GM12864 (cell line): ENCODE measurements around the gene OPA3.
"Not testable (repeated sequence)": the region's sequence is repeated elsewhere in the genome, so short reads cannot be mapped to it uniquely, and the experiment has no call there.

Experiments
- DNase-seq: peaks from one replicate; pipeline ENCODE4 v3.0.0-alpha.2; 2011; ENCODE audit warnings: low read depth
- H3K4me3 ChIP-seq: 2 replicates; pipeline ENCODE4 v1.5.1; 2011; ENCODE audit warnings: mild to moderate bottlenecking, low read depth, low read length, control low read depth
- TF ChIP-seq, protein P1 (sequence below): IDR thresholded peaks from 2 replicates; pipeline ENCODE4 v1.5.1; 2011; ENCODE audit warnings: low read depth, mild to moderate bottlenecking, moderate library complexity, low read length, control low read depth, inconsistent platforms; ENCODE audit errors: missing control alignments

The OPA3 gene

DNA sequence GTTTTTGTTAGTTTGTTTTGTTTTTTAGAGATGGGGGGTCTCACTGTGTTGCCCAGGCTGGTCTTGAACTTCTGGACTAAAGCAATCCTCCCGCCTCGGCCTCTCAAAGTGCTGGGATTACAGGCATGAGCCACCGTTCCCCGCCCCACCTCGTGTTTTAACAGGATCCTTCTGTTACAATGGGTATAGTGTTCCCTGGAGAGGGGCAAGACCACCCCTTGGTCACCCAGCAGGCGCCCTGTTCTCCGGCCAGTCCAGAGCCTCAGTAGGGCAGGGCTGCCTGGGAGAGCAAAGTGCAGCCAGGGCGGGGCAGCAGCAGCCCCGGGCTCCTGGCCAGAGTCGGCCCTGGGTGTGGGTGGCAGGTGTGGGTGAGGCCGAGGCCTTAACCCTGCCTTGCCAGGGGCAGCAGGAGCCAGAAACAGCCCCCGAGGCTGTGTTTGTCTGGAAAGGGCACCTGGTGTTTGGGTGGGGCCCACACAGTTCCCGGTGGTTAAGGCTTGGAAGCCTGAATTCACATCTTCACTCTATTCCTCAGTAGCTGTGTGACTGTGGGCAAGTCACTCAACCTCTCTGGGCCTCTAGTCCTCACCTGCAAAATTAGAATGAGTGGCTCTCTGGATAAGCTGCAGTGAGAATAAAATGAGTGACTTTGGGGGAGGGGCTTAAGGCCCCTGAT, 70.1 kb downstream of the OPA3 start:
- H3K4me3 ChIP-seq: no peak overlapping the region
- DNase-seq: no peak
- TF ChIP-seq, protein P1, sequence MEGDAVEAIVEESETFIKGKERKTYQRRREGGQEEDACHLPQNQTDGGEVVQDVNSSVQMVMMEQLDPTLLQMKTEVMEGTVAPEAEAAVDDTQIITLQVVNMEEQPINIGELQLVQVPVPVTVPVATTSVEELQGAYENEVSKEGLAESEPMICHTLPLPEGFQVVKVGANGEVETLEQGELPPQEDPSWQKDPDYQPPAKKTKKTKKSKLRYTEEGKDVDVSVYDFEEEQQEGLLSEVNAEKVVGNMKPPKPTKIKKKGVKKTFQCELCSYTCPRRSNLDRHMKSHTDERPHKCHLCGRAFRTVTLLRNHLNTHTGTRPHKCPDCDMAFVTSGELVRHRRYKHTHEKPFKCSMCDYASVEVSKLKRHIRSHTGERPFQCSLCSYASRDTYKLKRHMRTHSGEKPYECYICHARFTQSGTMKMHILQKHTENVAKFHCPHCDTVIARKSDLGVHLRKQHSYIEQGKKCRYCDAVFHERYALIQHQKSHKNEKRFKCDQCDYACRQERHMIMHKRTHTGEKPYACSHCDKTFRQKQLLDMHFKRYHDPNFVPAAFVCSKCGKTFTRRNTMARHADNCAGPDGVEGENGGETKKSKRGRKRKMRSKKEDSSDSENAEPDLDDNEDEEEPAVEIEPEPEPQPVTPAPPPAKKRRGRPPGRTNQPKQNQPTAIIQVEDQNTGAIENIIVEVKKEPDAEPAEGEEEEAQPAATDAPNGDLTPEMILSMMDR: no peak

DNA sequence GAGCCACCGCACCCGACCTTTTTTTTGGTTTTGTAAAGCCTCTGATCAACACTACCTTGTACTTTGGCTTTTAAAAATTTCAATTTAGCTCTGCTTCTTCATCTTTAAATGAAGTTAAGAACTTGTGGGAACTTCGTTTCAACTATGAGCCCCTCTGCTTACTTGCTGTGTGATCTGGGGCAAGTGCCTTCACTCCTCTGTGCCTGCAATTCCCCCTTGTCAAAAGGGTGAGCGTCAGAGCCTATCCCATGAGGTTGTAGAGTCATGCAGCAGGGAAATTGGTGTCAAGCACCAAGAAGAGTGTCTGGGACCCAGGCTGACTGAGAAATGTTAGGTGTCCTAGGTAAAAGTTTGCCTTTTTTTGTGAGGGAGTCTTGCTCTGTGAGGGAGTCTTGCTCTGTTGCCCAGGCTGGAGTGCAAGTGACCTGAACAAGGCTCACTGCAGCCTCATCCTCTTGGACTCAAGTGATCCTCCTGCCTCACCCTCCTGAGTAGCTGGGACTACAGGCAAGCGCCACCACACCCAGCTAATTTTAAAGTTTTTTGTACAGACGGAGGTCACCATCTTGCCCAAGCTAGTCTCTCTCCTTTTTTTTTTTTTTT, 71.6 kb downstream of the OPA3 start:
- TF ChIP-seq, protein P1: no peak
- DNase-seq: no peak
- H3K4me3 ChIP-seq: peak overlapping the region; percentile 1

DNA sequence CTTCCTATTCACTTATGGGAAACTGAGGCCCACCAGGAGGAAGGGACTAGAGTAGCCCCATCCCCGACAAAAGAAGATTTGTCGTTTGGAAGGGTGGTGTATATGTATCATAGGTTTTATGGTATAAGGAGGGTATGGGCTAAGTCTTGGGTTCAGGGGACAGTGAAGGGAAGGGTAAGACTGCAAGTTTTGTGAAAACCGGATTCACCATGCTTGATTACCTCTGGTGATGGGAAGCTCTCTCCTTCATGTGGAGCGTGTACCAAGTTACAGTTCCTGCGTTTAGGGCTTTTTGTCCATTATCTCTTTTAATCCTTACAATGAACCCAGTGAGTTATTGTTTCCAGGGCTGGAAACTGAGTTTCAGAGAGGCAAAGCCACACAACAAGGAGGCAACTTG, 73.5 kb downstream of the OPA3 start:
- TF ChIP-seq, protein P1: no peak
- H3K4me3 ChIP-seq: no peak overlapping the region
- no peak for DNase-seq

DNA sequence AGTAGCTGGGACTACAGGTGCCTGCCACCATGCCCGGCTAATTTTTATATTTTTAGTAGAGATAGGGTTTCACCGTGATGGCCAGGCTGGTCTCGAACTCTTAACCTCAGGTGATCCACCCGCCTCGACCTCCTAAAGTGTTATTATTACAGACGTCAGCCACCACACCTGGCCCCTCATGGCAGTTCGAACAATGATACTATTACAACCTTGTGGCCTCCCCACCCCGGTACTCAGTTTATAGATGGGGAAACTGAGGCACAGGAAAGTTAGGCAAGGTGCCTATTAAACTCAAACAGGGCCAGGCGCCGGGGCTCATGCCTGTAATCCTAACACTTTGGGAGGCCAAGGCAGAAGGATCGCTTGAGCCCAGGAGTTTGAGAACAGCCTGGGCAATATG, 74.2 kb downstream of the OPA3 start:
- DNase-seq: not testable (repeated sequence)
- peak overlapping the region; percentile 94; the same call in 1 of the 2 replicates for H3K4me3 ChIP-seq

DNA sequence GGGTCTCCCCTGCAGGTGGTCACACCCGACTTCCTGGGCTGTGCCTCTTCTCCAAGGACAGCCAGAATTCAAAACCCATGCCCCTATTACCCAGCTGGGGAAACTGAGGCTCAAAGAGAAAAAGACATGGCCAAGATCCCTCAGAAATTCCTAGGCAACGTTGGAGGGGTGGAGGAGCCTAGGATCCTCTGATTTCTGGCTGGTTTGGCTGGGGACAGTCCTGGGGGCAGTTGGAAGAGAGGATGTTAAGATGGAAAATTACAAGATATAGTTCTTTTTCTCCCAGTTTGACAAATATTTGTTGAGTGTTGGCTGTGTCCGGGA, 74.9 kb downstream of the OPA3 start:
- DNase-seq: no peak
- peak overlapping the region; percentile 94 for H3K4me3 ChIP-seq
- TF ChIP-seq, protein P1: no peak

DNA sequence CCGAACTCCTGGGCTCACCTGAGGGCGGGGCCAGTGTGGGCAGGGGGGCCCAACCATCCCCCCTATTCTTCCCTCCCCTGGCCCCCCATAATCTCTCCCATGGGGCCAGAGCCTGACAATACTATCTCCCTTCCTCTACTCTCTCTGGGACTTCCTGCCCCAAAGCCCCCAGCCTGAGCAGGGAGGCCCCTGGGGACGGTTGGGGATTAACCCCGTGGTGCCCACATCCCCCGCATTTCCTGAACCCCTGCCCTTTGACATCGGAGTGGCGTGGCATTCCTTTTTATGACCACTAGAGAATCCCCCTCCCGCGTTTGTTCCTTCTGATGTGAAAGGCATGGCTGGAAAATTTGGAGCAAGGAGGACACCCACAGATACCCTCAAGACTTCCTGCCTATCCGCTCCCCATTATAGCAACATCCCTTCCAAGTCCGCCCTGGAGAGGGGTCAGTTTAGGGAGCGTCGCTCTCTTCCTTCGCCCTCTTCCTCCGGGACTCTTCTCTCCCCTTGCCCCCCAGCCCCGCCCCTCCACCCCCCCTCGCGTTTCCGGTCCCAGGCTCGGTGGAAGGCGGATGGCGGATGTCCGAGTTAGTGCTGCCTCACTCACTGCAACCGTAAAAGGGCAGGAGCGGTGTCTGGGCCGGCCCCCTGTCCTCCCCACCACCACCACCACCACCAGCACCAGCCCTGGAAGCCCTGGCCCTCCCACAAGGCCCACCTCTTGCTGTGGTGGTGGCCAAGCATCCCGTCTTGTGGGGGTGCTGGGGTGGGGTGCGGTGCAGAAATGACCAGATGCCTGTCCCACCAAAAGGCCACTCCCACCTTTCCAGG, 75.5 kb downstream of the OPA3 start:
- TF ChIP-seq, protein P1: peak; percentile 25
- H3K4me3 ChIP-seq: peak overlapping the region; percentile 94
- DNase-seq: peak; percentile 46

DNA sequence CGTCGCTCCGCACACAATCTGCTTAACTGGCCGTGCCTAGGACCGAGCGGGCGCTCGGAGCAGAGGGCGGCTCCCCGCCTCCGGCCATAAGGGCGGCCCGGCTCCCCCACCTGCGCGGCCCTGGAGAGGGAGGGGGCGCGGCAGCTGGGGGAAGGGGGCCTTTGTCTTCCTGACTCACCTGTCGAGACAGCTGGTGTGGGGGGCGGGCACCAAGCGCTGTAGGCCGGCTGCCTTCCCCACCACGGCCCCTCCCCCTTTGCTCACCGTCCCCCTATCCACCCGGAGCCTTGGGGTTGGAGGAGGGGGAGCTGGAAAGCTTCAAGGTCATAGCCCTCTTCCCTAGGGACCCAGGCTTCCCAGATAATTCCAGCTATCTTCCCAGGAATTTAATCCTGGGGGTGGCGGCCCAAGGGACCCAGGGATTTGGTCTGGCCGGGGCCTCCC, 76.2 kb downstream of the OPA3 start:
- H3K4me3 ChIP-seq: peak overlapping the region; percentile 94
- TF ChIP-seq, protein P1: no peak
- DNase-seq: no peak
